SK-N-MC (cell line): ENCODE data around the gene BCL2L1.

Experiments used
- EZH2 ChIP-seq: fragments of 200-600 bp; sonication (generic); IDR thresholded peaks from one replicate; pipeline ENCODE4 v1.6.1; 2017; ENCODE audit warnings: antibody characterized with exemption
- FOXP2 ChIP-seq: optimal IDR thresholded peaks from 2 replicates; pipeline ENCODE3; 2011; ENCODE audit warnings: mild to moderate bottlenecking, moderate library complexity; ENCODE audit not compliant: insufficient read depth; ENCODE audit errors: extremely low read length, control extremely low read depth
- POLR2AphosphoS5 ChIP-seq: IDR thresholded peaks from 2 replicates; pipeline ENCODE4 v1.6.1; 2012; ENCODE audit warnings: mild to moderate bottlenecking, low read depth, low read length, borderline replicate concordance

- TF ChIP-seq EZH2: no peak
- TF ChIP-seq POLR2AphosphoS5: no peak
- no peak for TF ChIP-seq FOXP2
These were observed 68.1 kb downstream of the BCL2L1 start for GRCh38 chr20:31654534-31654933.
